ENCODE measurements around the gene ATP13A3. TPM values are rescaled to one million over a fixed set of nuclear protein-coding genes. Genes with fewer than 3 reads are reported as not detected.

ATP13A3 gene
- total and polyA plus RNA-seq, 9 of the 15 experiments (the other 6 are each of a cell fraction or from before 2014, with no cell fraction given), result 16.6 to 135 (median 86.6) TPM

- TF ChIP-seq LARP7 (IDR thresholded peaks at IDR 0.05) (no peak), ATF6 (CRISPR knock-in tag; IDR thresholded peaks at IDR 0.05) (no peak), ZBTB12 (CRISPR knock-in tag; IDR thresholded peaks at IDR 0.05) (no peak)
Observed at GRCh38 chr3:194386066-194386465, 100.7 kb downstream of the ATP13A3 start (continued).

GRCh38 chr3:194384569-194385001, 102.2 kb downstream of the ATP13A3 start:
- no peak for FAIRE-seq
- TF ChIP-seq HNRNPK (IDR thresholded peaks at IDR 0.05; ENCODE audit: low read depth, low read length, poor library complexity, severe bottlenecking) (no peak), NR3C1 (CRISPR knock-in tag; IDR thresholded peaks at IDR 0.05) (no peak), TFAM (CRISPR knock-in tag; conservative IDR thresholded peaks at IDR 0.05) (no peak), ZNF232 (CRISPR knock-in tag; IDR thresholded peaks at IDR 0.05) (no peak), TCF7 (IDR thresholded peaks at IDR 0.05; ENCODE audit: borderline replicate concordance) (no peak)

More at GRCh38 chr3:194384569-194385001, 102.2 kb downstream of the ATP13A3 start:
- no peak; the same call in 2 of the 3 replicates for ATAC-seq
- in situ Hi-C loops (cut with MboI) (no loop called here), intact Hi-C loops (cut with micrococcal nuclease) (no loop called here)
- Histone ChIP-seq H3K4me3 (no peak overlapping the region), H3K4me2 (ENCODE audit: insufficient read depth, low read length) (no peak overlapping the region), H3K4me1 (replicated peaks in 1 of 2; ENCODE audit: control insufficient read depth in 2 of 2, insufficient read depth in 2 of 2, low read length in 2 of 2) (peaks cover 0 to 5% of the 10 kb centered on the region in 2 experiments; a peak in 2 of 5 replicates), H3K27ac (ENCODE audit: extremely low read depth, low read depth, low read length) (no peak overlapping the region), H3K27me3 (ENCODE audit: control insufficient read depth in 2 of 2, insufficient read depth in 2 of 2, low read length in 2 of 2) (peaks cover 46 to 78% of the 10 kb centered on the region in 2 experiments), H3K9me1 (ENCODE audit: control insufficient read depth, insufficient read depth, low read length) (no peaks in the 10 kb centered on the region), H3K9ac (ENCODE audit: insufficient read depth in 1 of 2, low read depth in 2 of 2, low read length in 2 of 2) (no peak overlapping the region), H3K36me3 (ENCODE audit: control insufficient read depth, insufficient read depth, low read length) (no peaks in the 10 kb centered on the region), H2AFZ (ENCODE audit: low read depth, low read length) (no peak overlapping the region), H3K9me3 (replicated peaks; ENCODE audit: control insufficient read depth, insufficient read depth, low read depth, low read length) (no peaks in the 10 kb centered on the region), H3K79me2 (ENCODE audit: control insufficient read depth, insufficient read depth, low read length) (no peaks in the 10 kb centered on the region), H4K20me1 (replicated peaks; ENCODE audit: control insufficient read depth, insufficient read depth, low read length) (no peaks in the 10 kb centered on the region)
- BruUV-seq (replicated peaks), result no TSS peak
- ChIA-PET POLR2A (interaction anchor here (1.3 kb wide), 1 partner anchor 10 kb away, joined by 3 read pairs; no protein-coding TSS in a partner anchor), CTCF (ENCODE audit: low intra/inter-chr PET ratio) (interaction anchor here (0.6 kb wide), 1 partner anchor 13 kb away, joined by 3 read pairs; no protein-coding TSS in a partner anchor)
- DNase-seq (ENCODE audit: extremely low read depth in 1 of 4, low spot score in 3 of 4), result no peak
- 4% methylated on average over 9 of the region's 12 CpGs for WGBS (ENCODE audit: insufficient coverage, low coverage, missing lambda C conversion rate)
